Islet of Langerhans (tissue), 1 donor: ENCODE data around the gene GHR.
"Not testable (repeated sequence)": the region's sequence is repeated elsewhere in the genome, so short reads cannot be mapped to it uniquely, and the experiment has no call there.

ENCODE experiments used
- FAIRE-seq: peaks from one replicate; lab custom pipeline; 2011; peaks lifted over from hg19 to GRCh38; lab: Jason Lieb, UNC

The GHR gene

DNA sequence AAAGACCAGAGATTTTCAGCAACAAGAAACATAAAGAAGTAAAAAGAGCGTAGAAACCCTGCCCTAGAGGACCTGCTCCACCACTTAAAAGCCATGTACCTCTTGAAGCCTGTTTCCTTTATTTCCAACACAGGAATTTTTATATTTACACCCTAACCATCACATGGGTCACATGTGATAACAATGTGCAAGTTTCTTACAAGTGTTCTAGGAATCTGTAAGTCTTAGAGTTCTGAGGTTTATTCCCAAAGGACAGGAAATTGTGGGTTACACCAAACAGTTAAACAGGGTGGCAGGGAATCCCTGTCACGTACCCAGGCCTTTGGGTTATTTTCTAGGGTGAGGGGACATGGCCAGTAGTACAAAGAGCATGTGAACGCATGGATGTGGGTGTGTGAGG, 224.8 kb downstream of the GHR start:
- no peak for FAIRE-seq

DNA sequence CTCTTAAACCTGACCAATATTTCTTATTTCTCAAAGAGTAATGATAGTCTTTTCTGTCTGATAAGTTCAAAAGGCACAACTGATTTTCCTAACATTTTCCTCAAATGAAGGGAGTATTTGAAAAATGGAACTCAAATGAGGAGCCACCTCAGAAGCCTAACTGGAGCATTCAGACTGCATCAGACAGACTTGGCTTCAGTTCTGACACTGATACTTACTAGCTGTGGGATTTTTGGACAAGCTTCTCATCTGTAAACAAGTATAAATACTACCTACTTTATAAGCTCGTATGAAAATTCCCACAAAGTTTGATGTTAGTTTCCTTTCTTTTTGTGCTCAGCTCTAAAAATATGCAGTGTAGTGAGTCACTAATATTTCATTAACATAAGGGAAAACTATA, 225.7 kb downstream of the GHR start:
- FAIRE-seq = no peak

DNA sequence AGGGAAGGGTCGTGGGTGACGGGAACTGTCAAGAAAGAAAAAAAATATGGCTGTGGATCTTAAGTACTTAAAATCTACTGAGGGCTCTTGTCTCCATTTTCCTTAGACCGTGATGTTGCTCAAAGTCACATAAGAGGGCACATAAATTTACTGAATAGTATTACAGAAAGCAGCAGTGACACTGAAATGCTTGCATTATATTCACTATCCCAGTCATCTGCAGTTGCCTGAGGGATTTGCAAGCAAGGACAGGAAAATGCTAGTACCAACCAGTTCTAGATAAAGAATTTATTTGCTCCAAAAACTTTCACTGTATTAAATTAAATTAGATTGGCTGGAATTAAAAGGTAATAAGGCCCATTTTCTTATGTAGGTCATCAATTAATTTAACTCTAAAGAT, 226.8 kb downstream of the GHR start:
- FAIRE-seq = no peak

DNA sequence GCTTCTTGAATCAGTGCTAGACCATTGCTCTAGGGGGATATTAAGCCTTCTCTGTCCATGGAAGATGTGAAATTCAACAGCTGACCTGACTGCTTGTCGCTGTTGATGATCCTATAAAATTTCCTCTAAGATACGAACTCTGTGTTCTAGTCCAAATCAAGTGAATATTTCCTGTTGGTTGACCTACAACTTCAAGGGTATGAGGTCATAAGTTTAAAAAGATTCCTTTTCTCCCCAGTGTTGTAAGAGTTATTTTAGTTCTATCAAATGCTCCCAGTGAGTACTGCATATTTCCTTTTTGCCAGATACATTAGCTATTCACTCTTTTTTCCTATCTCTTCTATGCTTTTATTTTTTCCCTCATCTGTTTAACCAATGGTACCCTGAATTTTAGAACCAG, 230.5 kb downstream of the GHR start:
- no peak for FAIRE-seq

DNA sequence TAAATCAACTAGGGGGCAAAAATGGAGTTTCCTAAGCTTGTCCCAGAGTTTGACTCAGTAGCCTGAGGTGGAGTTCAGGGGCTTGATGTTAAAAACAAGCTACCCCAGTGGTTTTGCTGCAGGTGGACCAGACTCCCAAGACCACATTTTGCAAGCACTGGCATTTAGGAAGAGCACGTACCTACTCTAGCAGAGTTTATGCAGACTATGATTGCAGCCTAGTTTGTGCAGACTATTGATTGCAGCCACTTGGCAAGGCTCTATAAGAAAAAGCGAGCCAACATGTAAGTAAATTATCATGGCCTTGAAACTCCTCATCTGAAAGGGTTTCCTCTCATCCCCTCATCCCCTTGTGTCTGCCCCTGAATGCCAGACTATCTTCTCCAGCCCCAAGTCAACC, 231.4 kb downstream of the GHR start:
- FAIRE-seq = no peak

DNA sequence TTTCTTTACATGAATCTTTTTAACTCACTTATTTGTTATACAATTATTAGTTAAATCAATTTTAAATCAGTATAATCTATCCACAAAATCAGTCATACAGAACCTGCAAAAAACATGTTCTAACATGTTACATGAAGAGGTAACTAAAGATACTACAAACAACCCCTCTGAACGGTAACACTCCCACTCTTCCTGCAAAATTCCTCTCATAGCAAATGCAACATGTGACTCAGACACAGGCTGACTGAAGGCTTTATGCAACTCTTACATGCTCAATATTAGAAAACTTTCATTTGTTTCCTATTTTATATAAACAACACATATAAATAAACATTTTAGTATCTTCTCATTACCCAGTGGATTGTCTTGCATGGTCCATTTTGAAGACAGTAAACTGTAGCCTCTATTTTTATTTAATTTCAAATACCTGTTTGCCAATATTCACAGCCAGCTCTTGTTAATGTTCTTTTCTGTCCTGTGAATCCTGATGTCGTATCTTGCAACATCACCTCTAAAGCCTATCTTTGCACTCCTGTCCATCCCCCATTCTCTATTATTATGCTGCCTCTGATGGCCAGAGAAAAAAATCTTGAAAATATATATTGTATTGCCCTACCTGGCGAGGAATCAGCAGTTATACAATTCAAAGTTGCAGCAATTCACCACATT, 232.9 kb downstream of the GHR start:
- FAIRE-seq = no peak

DNA sequence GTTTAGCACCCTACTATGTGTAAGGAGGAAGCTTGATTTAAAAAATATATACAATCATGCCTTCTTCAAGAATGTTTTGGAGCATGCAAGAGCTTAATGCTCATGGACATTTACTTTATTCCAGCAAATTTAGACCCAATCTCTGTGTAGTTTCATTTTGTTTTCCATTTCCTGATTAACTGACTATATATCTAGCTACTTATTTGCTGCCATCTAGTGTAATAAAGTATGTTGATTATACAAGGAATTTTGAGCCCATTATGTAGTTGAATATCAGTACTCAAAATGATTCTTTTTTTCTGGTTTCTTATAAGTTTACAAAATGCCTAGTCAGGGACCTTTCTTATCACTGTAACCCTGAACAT, 233.4 kb downstream of the GHR start:
- no peak for FAIRE-seq

DNA sequence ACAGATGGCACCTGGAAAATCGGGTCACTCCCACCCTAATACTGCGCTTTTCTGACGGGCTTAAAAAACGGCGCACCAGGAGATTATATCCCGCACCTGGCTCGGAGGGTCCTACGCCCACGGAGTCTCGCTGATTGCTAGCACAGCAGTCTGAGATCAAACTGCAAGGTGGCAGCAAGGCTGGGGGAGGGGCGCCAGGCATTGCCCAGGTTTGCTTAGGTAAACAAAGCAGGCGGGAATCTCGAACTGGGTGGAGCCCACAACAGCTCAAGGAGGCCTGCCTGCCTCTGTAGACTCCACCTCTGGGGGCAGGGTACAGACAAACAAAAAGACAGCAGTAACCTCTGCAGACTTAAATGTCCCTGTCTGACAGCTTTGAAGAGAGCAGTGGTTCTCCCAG, 236.6 kb downstream of the GHR start:
- FAIRE-seq = not testable (repeated sequence)

DNA sequence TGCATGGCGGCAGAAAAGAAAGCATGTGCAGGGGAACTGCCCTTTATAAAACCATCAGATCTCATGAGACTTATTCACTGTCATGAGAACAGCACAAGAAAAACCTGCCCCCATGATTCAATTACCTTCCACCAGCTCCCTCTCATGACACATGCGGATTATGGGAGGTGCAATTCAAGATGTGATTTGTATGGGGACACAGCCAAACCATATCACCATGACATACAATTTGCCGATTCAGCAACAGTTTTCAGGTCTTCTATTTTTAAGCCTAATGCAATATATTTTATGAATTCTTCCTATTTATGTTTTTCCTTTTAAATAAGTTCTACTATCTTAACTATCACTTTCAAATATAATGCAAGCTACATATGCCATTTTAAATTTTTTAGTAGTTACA, 242.6 kb downstream of the GHR start:
- FAIRE-seq = no peak

DNA sequence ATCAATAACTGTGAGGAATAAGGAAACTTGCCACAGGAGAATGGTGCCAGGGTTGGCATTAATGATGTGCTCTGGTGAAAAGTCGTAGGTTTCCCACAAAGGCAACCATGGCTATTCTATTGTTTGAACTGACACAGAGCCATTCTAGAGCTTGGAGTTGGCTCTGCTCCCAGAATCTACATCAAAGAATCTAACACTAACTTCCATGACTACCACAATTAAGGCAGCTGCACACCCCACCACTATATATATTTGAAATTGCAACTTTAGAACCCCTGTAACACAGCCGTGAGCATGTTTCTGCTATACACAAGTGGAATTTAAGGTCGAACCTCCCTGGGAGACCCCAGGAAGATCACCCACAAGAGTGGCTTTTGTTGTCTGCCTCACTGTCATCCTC, 243.6 kb downstream of the GHR start:
- no peak for FAIRE-seq

DNA sequence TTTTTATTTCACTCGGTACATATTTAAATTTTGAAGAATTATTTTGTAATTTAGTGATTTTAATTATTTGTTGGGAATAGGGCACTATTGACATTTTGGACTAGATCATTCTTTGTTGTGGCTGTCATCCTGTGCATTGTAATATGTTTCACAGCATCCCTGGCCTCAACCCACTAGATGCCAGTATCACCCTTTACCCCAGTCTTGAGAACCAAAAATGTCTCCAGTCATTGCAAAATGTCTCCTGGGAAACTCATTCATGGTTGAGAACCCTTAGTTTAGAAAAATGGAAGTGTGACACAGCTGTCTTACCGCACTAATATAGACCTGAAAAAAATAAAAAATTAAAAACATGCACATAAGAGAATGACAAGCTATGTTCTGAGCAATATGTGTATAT, 245.0 kb downstream of the GHR start:
- no peak for FAIRE-seq

DNA sequence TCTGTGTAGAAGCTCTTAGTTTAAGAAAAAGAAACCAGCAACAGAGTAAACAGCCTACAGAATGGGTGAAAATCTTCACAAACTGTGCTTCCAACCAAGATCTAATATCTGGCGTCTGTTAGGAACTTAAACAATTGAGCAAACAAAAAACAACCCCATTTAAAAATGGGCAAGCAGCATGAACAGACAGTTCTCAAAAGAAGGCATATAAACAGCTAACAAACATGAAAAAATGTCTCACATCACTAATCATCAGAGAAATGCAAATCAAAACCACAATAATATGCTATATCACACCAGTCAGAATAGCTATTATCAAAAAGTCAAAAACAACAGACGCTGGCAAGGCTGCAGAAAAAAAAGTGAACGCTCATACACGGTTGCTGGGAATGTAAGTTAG, 249.7 kb downstream of the GHR start:
- FAIRE-seq = no peak

DNA sequence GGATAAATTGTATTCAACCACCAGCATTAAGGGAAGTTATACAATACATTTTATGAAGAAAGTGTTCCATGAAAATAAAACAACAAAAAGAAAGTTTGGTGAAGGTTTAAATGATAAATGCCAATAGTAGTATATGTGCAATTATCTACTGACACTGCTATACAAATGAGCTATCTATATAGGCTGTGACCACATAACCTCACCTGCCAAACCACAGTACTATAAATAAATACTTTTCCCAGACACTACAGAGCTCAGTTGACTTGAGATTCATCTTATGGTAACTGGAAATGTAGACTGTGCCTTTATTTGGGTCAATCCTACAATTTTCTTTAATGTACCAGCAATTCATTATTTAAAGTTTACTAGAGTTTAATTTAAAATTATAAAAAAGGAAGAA, 252.4 kb downstream of the GHR start:
- FAIRE-seq = no peak

DNA sequence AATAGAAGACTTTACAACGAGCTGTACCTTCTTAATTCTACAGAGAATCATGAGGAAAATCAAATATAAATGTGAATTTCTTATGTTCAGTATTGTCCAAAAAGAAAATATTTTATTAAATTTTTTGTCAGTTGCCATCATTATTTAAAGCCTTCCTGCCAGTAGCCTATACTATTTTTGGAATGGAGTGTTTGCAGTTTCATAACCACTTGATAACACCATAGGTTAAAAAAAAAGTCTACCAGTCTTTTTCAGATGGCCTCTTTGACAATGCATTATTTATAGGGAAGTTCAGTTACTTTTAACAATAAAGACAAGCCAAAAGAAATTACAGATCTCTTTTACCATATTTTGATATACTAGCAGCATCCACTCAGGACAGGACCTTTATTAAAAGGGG, 253.1 kb downstream of the GHR start:
- no peak for FAIRE-seq

DNA sequence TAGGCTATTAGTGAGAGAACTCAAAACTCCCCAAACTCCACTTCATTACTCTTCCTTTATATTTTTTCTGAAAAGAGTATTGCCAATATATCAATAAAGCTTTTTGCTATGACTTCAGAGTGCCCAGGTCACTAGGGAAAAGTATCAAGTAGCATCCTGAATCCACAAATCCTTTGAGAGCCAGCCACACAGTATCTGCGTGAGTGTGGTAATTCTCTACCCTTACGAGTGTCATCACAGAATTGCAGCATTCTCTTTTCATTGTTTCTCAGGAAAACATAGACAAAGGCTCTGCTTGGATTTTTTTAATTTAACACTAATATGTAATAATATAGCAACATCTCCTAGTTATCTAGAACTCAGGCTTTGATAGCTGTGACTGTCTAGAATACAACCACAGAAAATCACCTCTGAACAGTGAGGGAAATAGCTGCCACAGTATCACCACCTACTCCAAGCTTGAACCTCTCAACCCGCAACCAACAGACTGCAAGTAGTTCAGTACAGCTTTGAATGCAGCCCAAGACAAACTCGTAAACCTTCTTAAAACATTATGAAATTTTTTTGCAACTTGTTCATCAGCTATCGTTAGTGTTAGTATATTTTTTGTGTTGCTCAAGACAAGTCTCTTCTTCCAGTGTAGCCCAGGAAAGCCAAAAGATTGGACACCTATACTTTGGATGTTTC, 254.1 kb downstream of the GHR start:
- FAIRE-seq = no peak

DNA sequence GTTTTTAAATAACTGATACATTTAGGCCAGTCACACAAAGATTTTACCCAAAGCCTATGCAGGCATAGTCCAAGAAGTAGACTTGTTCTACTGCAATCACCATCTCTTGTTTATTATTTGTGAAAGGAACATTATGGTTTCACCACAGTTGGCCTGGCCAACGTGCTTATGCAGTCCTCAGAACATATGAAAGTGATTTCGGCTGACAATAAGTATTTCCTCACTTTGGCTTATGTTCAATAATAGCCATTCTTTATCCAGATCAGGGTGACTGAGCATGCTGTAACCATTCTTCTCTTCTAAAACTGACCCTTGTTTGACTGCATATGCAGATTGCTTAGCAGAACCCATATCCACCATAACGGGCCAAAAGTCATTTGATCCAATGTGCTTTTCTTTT, 256.8 kb downstream of the GHR start:
- FAIRE-seq = no peak

DNA sequence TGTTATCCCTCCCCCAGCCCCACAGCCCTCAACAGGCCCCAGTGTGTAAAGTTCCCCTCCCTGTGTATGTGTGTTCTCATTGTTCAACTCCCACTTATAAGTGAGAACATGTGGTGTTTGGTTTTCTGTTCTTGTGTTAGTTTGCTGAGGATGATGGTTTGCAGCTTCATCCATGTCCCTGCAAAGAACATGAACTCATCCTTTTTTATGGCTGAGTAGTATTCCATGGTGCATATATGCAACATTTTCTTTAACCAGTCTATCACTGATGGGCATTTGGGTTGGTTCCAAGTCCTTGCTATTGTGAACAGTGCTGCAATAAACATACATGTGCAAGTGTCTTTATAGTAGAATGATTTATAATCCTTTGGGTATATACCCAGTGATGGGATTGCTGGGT, 261.8 kb downstream of the GHR start:
- not testable (repeated sequence) for FAIRE-seq

DNA sequence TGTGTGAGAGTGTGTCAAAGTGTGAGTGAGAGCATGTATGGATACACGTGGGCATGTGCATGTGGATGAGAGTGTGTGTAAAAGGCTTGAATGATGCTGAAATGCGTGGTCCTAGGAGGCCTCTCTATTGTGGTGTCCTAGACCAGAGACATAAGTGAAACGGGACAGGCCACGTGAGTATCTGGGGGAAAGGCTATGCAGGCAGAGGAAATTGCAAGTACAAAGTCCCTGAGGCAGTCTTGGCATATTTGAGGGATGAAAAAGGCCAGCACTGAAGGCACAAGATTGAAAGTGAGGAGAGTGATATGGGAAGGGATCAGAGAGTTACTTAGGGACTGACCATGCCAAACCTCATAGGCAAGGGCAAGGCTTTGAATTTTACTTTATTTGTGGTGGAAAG, 266.2 kb downstream of the GHR start:
- FAIRE-seq = no peak

DNA sequence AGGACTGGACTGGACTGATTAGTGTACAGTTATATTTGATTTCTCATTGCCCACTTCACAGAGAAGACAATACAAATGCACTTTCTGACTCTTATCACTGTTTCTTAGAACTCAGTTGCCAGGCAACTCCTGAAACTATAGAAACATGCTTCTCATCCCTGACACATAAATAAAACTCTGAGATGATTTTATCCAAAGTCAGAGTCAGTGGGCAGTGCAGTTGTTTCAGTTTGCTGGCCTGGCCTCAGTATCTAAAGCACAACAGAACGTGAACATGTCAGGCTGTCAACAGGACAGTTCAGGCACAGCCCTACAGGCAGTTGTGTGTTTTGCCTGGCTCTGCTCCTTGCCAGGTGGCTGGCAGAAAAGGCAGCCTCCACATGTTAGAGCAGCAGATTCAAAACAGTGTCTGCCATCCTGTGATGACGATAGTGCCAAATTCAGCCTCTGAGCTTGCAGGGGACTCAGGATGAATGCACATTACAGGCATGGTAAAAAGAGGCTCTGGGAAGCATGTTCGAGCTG, 268.2 kb downstream of the GHR start:
- no peak for FAIRE-seq

DNA sequence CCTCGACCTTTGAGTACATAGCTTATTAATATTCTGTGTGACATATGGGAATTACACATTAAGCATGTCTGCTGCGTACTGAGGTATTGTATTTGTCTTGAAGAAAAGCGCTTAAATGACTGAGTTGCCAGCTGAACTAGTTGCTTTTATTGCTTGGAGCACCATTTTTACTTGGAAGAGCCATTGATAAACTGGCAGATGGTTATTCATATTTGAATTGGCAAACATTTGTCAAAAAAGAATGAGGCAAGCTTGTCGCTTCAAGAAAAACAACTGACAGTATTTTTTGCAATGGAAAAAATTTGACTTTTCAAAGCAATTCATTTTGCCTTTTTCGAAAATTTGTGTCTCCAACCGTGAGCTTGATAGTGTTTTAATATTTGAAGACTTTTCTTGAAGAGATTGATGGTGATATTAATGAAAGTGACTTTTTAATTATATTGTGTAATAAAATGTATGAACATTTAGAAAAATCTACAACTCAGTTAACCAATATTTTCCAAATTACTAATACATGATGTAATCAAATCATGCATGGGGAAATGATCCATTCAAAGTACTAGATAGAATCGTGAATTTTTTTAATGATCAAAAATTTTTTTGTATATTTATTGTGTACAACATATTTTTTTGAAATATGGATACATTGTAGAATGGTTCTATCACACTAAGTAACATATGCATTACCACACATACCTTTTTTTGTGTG, 278.3 kb downstream of the GHR start:
- no peak for FAIRE-seq

DNA sequence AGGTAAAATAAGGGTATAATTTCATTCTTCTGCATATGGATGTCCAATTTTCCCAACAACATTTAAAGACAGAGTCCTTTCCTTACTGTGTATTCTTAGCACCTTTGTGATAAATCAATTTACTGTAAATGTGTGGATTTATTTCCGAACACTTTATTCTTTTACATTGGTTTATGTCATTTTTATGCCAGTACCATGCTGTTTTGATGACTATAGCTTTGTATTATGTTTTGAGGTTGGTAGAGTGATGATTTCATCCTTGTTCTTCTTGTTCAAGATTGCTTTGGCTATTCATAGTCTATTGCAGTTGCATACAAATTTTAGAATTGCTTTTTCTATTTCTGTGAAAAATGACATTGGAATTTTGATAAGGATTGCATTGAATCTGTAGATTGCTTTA, 280.0 kb downstream of the GHR start:
- FAIRE-seq = no peak

DNA sequence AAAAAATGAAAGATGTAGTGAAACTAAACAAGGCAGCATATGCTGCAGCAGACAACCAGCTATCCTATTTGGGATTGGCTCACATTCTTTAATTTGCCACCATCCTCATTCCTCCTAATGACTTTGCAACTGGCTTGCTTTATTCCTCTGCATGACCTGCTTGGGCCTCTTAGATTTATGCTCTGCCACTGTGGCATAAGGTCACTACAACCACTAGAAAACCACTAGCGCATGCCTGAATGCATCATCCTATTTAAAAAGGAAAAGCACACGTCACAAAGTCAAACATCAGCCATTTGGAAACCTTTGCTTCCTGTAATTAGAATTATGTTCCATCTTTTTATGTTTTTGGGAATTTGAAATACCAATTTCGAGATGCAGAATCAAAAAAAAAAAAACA, 292.5 kb downstream of the GHR start:
- no peak for FAIRE-seq

DNA sequence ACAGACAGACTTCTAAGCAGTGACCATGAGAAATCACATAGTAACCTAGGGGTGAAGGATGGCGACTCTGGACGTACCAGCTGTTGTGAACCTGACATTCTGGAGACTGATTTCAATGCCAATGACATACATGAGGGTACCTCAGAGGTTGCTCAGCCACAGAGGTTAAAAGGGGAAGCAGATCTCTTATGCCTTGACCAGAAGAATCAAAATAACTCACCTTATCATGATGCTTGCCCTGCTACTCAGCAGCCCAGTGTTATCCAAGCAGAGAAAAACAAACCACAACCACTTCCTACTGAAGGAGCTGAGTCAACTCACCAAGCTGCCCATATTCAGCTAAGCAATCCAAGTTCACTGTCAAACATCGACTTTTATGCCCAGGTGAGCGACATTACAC, 295.4 kb downstream of the GHR start:
- FAIRE-seq = no peak

DNA sequence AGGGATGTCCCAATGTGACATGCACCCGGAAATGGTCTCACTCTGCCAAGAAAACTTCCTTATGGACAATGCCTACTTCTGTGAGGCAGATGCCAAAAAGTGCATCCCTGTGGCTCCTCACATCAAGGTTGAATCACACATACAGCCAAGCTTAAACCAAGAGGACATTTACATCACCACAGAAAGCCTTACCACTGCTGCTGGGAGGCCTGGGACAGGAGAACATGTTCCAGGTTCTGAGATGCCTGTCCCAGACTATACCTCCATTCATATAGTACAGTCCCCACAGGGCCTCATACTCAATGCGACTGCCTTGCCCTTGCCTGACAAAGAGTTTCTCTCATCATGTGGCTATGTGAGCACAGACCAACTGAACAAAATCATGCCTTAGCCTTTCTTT, 295.8 kb downstream of the GHR start:
- no peak for FAIRE-seq
